Measurements from ENCODE around the gene SIDT1.

The SIDT1 gene

GRCh38 chr3:113673593-113673992 lies 141.2 kb downstream of the SIDT1 start:
- TF ChIP-seq SPI1 (IDR thresholded peaks at IDR 0.05; ENCODE audit: low read depth, low read length): no peak
- no peak for TF ChIP-seq POLR2AphosphoS5 (IDR thresholded peaks at IDR 0.05; ENCODE audit: low read depth, low read length)
- no peak for TF ChIP-seq PAX5 (IDR thresholded peaks at IDR 0.05; ENCODE audit: insufficient read depth, low read length, severe bottlenecking)
- TF ChIP-seq POU2F2 (IDR thresholded peaks at IDR 0.05; ENCODE audit: low read depth, low read length): no peak
- no peak for TF ChIP-seq POLR2A (IDR thresholded peaks at IDR 0.05; ENCODE audit: low read depth, low read length)
- no peak for TF ChIP-seq TAF1 (IDR thresholded peaks at IDR 0.05; ENCODE audit: low read depth, low read length)
- FAIRE-seq: no peak
- DNase-seq (ENCODE audit: insufficient read length, low spot score): no peak

GRCh38 chr3:113676261-113676660 lies 143.9 kb downstream of the SIDT1 start:
- TF ChIP-seq POLR2A (IDR thresholded peaks at IDR 0.05; ENCODE audit: low read depth, low read length) (no peak), POLR2AphosphoS5 (IDR thresholded peaks at IDR 0.05; ENCODE audit: low read depth, low read length) (no peak), POU2F2 (IDR thresholded peaks at IDR 0.05; ENCODE audit: low read depth, low read length) (no peak), TAF1 (IDR thresholded peaks at IDR 0.05; ENCODE audit: low read depth, low read length) (no peak), PAX5 (IDR thresholded peaks at IDR 0.05; ENCODE audit: insufficient read depth, low read length, severe bottlenecking) (no peak), SPI1 (IDR thresholded peaks at IDR 0.05; ENCODE audit: low read depth, low read length) (no peak)
- DNase-seq (ENCODE audit: insufficient read length, low spot score): no peak
- no peak for FAIRE-seq

- FAIRE-seq: no peak
- no peak for DNase-seq (ENCODE audit: insufficient read length, low spot score)
- no peak for TF ChIP-seq POU2F2 (IDR thresholded peaks at IDR 0.05; ENCODE audit: low read depth, low read length)
- TF ChIP-seq TAF1 (IDR thresholded peaks at IDR 0.05; ENCODE audit: low read depth, low read length): no peak
- no peak for TF ChIP-seq SPI1 (IDR thresholded peaks at IDR 0.05; ENCODE audit: low read depth, low read length)
- no peak for TF ChIP-seq POLR2AphosphoS5 (IDR thresholded peaks at IDR 0.05; ENCODE audit: low read depth, low read length)
Observed at GRCh38 chr3:113677737-113678136, 145.4 kb downstream of the SIDT1 start.

GRCh38 chr3:113678773-113679172 lies 146.4 kb downstream of the SIDT1 start:
- DNase-seq (ENCODE audit: insufficient read length, low spot score): no peak
- TF ChIP-seq POU2F2 (IDR thresholded peaks at IDR 0.05; ENCODE audit: low read depth, low read length) (no peak), SPI1 (IDR thresholded peaks at IDR 0.05; ENCODE audit: low read depth, low read length) (no peak), TAF1 (IDR thresholded peaks at IDR 0.05; ENCODE audit: low read depth, low read length) (no peak)
- no peak for FAIRE-seq
